ENCODE data around the gene SNAP47. TPM values are rescaled to one million over a fixed set of nuclear protein-coding genes. Genes with fewer than 3 reads are reported as not detected.

The SNAP47 gene
- total and polyA plus RNA-seq, 3 experiments from 2014 or later: 27.0 to 47.4 (median 28.4) TPM

Other genes starting within 250 kb of the SNAP47 start
- 1 to 10 TPM; 8.2 to 8.5 TPM for gene ZNF678, start 171.9 kb upstream of the SNAP47 start, total RNA-seq
- gene ZNF678, start 171.9 kb upstream of the SNAP47 start, polyA plus RNA-seq: 4.0 TPM
- 10 to 100 TPM; 23.1 to 25.8 TPM for gene JMJD4, start 133 bp upstream of the SNAP47 start, total RNA-seq
- gene JMJD4, start 133 bp upstream of the SNAP47 start, polyA plus RNA-seq: 28.0 TPM
- not detected for gene PRSS38, start 80.2 kb downstream of the SNAP47 start, total RNA-seq
- gene PRSS38, start 80.2 kb downstream of the SNAP47 start, polyA plus RNA-seq: not detected
- under 1 TPM; 0.07 to 0.13 TPM for gene WNT9A, start 212.5 kb downstream of the SNAP47 start, total RNA-seq
- not detected for gene WNT9A, start 212.5 kb downstream of the SNAP47 start, polyA plus RNA-seq

Data from CD8-positive, alpha-beta memory T cell (primary cell).